IMR-90 (cell line): ENCODE measurements around the gene AIP. TPM values are rescaled to one million over a fixed set of nuclear protein-coding genes. Genes with fewer than 3 reads are reported as not detected.

Experiments
- ATAC-seq: fragments of 200-7000 bp; cut with Tn5 transposase; 2 replicates; pipeline ENCODE4 v1.9.1; 2020; ENCODE audit warnings: low read depth, mild to moderate bottlenecking, moderate library complexity
- BruUV-seq: library from RNA; stranded (reverse); fragments of 400-500 nt; replicated peaks from 2 replicates; lab custom pipeline; 2021; lab: Mats Ljungman, UMichigan
- CTCF ChIA-PET: fragments of 300-600 bp; formaldehyde crosslinking; extraction: SDS; loops from one replicate; lab custom pipeline; 2021; ENCODE audit warnings: antibody characterized with exemption; lab: Yijun Ruan, JAX
- POLR2A ChIA-PET: fragments of 300-600 bp; sonication (Branson Sonifier 250); formaldehyde crosslinking; loops from one replicate; lab custom pipeline; 2022; ENCODE audit warnings: antibody characterized with exemption; ENCODE audit not compliant: unreplicated experiment; lab: Charles Lee
- DNase-seq: peaks from one replicate; pipeline ENCODE4 v3.0.0; 2013
- H2AFZ ChIP-seq: replicated peaks from 2 replicates; pipeline ENCODE3; 2013; ENCODE audit warnings: low read length, mild to moderate bottlenecking; ENCODE audit not compliant: poor library complexity
- H2AK5ac ChIP-seq: 2 replicates; pipeline ENCODE4 v1.6.1; 2013; ENCODE audit warnings: low read depth, low read length, inconsistent platforms
- H2AK9ac ChIP-seq: replicated peaks from 2 replicates; pipeline ENCODE3; 2013; ENCODE audit warnings: mild to moderate bottlenecking, low read depth, low read length, moderate library complexity; ENCODE audit not compliant: poor library complexity
- H2BK120ac ChIP-seq: 2 replicates; pipeline ENCODE4 v1.6.1; 2013; ENCODE audit warnings: low read depth, low read length, inconsistent platforms
- H2BK15ac ChIP-seq: 3 replicates; pipeline ENCODE4 v1.6.1; 2013; ENCODE audit warnings: low read depth, low read length, inconsistent platforms
- H2BK20ac ChIP-seq: 2 replicates; pipeline ENCODE4 v1.6.1; 2013; ENCODE audit warnings: low read depth, mild to moderate bottlenecking, inconsistent platforms, low read length, moderate library complexity
- H2BK5ac ChIP-seq: 2 replicates; pipeline ENCODE4 v1.6.1; 2013; ENCODE audit warnings: mild to moderate bottlenecking, low read depth, low read length, inconsistent platforms; ENCODE audit not compliant: poor library complexity, severe bottlenecking
- H3K14ac ChIP-seq: replicated peaks from 2 replicates; pipeline ENCODE4 v1.6.1; 2013; ENCODE audit warnings: low read depth, low read length, inconsistent platforms
- H3K18ac ChIP-seq: 2 replicates; pipeline ENCODE4 v1.6.1; 2013; ENCODE audit warnings: low read depth, low read length, control low read depth
- H3K23ac ChIP-seq: 2 replicates; pipeline ENCODE4 v1.6.1; 2013; ENCODE audit warnings: low read depth, low read length, inconsistent platforms
- H3K27ac ChIP-seq: 2 replicates; pipeline ENCODE4 v1.5.1; 2013; ENCODE audit warnings: mild to moderate bottlenecking, control low read depth, low read length; ENCODE audit not compliant: insufficient read depth
- H3K27me3 ChIP-seq: 2 replicates; pipeline ENCODE4 v1.6.1; 2013; ENCODE audit warnings: low read length; ENCODE audit not compliant: control insufficient read depth, insufficient read depth
- H3K36me3 ChIP-seq: 2 replicates; pipeline ENCODE4 v1.6.1; 2013; ENCODE audit warnings: low read length, mixed read lengths; ENCODE audit not compliant: control insufficient read depth, insufficient read depth
- H3K4ac ChIP-seq: 2 replicates; pipeline ENCODE4 v1.6.1; 2013; ENCODE audit warnings: low read depth, low read length, inconsistent platforms
- H3K4me1 ChIP-seq: 2 replicates; pipeline ENCODE4 v1.6.1; 2013; ENCODE audit warnings: low read length, mixed read lengths; ENCODE audit not compliant: control insufficient read depth, insufficient read depth
- H3K4me2 ChIP-seq: 2 replicates; pipeline ENCODE4 v1.6.1; 2013; ENCODE audit warnings: low read depth, mild to moderate bottlenecking, control low read depth, low read length, moderate library complexity
- H3K4me3 ChIP-seq: 2 replicates; pipeline ENCODE4 v1.5.1; 2013; ENCODE audit warnings: low read depth, mild to moderate bottlenecking, control low read depth, low read length, moderate library complexity; ENCODE audit not compliant: insufficient read depth
- H3K56ac ChIP-seq: 2 replicates; pipeline ENCODE4 v1.6.1; 2013; ENCODE audit warnings: low read length, inconsistent platforms; ENCODE audit not compliant: insufficient read depth; ENCODE audit errors: extremely low read depth
- H3K79me1 ChIP-seq, 2 experiments: 2 replicates each; pipeline ENCODE4 v1.6.1; 2013; ENCODE audit warnings: low read length in 2 of 2, inconsistent platforms in 1 of 2, low read depth in 1 of 2
- H3K9ac ChIP-seq: 2 replicates; pipeline ENCODE4 v1.6.1; 2013; ENCODE audit warnings: low read depth, low read length, control low read depth
- H3K9me1 ChIP-seq: 2 replicates; pipeline ENCODE4 v1.6.1; 2013; ENCODE audit warnings: low read length, inconsistent platforms; ENCODE audit not compliant: insufficient read depth
- H3K9me3 ChIP-seq: 2 replicates; pipeline ENCODE4 v1.6.1; 2013; ENCODE audit warnings: low read length; ENCODE audit not compliant: control insufficient read depth, insufficient read depth
- H4K20me1 ChIP-seq: 2 replicates; pipeline ENCODE4 v1.6.1; 2013; ENCODE audit warnings: low read length, inconsistent platforms; ENCODE audit not compliant: insufficient read depth
- H4K5ac ChIP-seq: 2 replicates; pipeline ENCODE4 v1.6.1; 2013; ENCODE audit warnings: mild to moderate bottlenecking, low read depth, low read length, control low read depth
- H4K8ac ChIP-seq, 2 experiments: 2 replicates each; pipeline ENCODE4 v1.6.1; 2013; ENCODE audit warnings: low read depth in 2 of 2, low read length in 2 of 2, control low read depth in 1 of 2, inconsistent platforms in 1 of 2
- H4K91ac ChIP-seq: 2 replicates; pipeline ENCODE4 v1.6.1; 2013; ENCODE audit warnings: low read depth, low read length, inconsistent platforms; ENCODE audit not compliant: insufficient read depth
- BHLHE40 ChIP-seq: fragments of 150-350 bp; IDR thresholded peaks from 2 replicates; pipeline ENCODE4 v1.6.1; 2016; ENCODE audit warnings: mild to moderate bottlenecking, low read depth, low read length
- CHD1 ChIP-seq: IDR thresholded peaks from 2 replicates; pipeline ENCODE4 v1.6.1; 2012; ENCODE audit warnings: low read depth, low read length, improper control_type of control experiment
- CTCF ChIP-seq: conservative IDR thresholded peaks from 2 replicates; pipeline ENCODE4 v1.5.1; 2012; ENCODE audit warnings: mild to moderate bottlenecking, low read depth, low read length, improper control_type of control experiment
- ELK1 ChIP-seq: fragments of 150-350 bp; IDR thresholded peaks from 2 replicates; pipeline ENCODE4 v1.6.1; 2016; ENCODE audit warnings: low read depth, mild to moderate bottlenecking, low read length, moderate library complexity, borderline replicate concordance
- FOS ChIP-seq: fragments of 150-350 bp; IDR thresholded peaks from 2 replicates; pipeline ENCODE4 v1.6.1; 2016; ENCODE audit warnings: low read depth, low read length
- MAFK ChIP-seq: IDR thresholded peaks from 2 replicates; pipeline ENCODE4 v1.6.1; 2012; ENCODE audit warnings: low read depth, low read length, improper control_type of control experiment
- MAZ ChIP-seq: IDR thresholded peaks from 2 replicates; pipeline ENCODE4 v1.6.1; 2012; ENCODE audit warnings: low read depth, mild to moderate bottlenecking, low read length, improper control_type of control experiment, moderate library complexity, borderline replicate concordance
- NFE2L2 ChIP-seq: fragments of 150-350 bp; IDR thresholded peaks from 2 replicates; pipeline ENCODE4 v1.6.1; 2016; ENCODE audit warnings: low read depth, mild to moderate bottlenecking, low read length
- POLR2A ChIP-seq: IDR thresholded peaks from 2 replicates; pipeline ENCODE4 v1.6.1; 2012; ENCODE audit warnings: mild to moderate bottlenecking, low read depth, low read length
- RAD21 ChIP-seq: IDR thresholded peaks from 2 replicates; pipeline ENCODE4 v1.6.1; 2012; ENCODE audit warnings: low read length, improper control_type of control experiment
- RCOR1 ChIP-seq: IDR thresholded peaks from 2 replicates; pipeline ENCODE4 v1.6.1; 2012; ENCODE audit warnings: mild to moderate bottlenecking, low read length, improper control_type of control experiment; ENCODE audit not compliant: insufficient replicate concordance
- SMC3 ChIP-seq: fragments of 150-350 bp; IDR thresholded peaks from 2 replicates; pipeline ENCODE4 v1.6.1; 2016; ENCODE audit warnings: low read depth, mild to moderate bottlenecking, antibody characterized with exemption, low read length, moderate library complexity
- WGBS, 2 experiments: methylation state at CpG; one replicate each; pipeline versions ENCODE4 v1.1.5 to v1.1.7; 2013; ENCODE audit warnings: missing lambda C conversion rate in 2 of 2; ENCODE audit not compliant: insufficient read length in 1 of 2; ENCODE audit errors: extremely low coverage in 2 of 2; 5-methylcytosine and 5-hydroxymethylcytosine counted together
- dilution Hi-C: fragments of 300-500 bp; cut with HindIII; formaldehyde crosslinking; loops from one replicate; pipeline ENCODE4 v1.14.3; 2018; ENCODE audit warnings: low sequenced_read_pairs; ENCODE audit not compliant: unreplicated experiment
- in situ Hi-C: fragments of 300-500 bp; cut with MboI; formaldehyde crosslinking; loops from 3 replicates; pipeline ENCODE4 v1.14.3; 2019; ENCODE audit warnings: low sequenced_read_pairs, inconsistent platforms, mixed read lengths
- intact Hi-C: fragments of 100-400 bp; cut with micrococcal nuclease; formaldehyde crosslinking; loops from 2 replicates; pipeline ENCODE4 v1.10.0; 2022
- polyA plus RNA-seq, 3 experiments: library from polyadenylated mRNA; depleted of rRNA; stranded (reverse); fragments of >200 nt; gene quantifications; 2 replicates each; pipeline ENCODE4 v1.2.3, GENCODE V29; 2012; ENCODE audit warnings: low replicate concordance in 1 of 3
- total RNA-seq: library from RNA; depleted of rRNA; stranded (reverse); fragments of >200 nt; gene quantifications from 2 replicates; pipeline ENCODE4 v1.2.3, GENCODE V29; 2012
- TF ChIP-seq, protein P1 (sequence below): fragments of 150-350 bp; IDR thresholded peaks from 2 replicates; pipeline ENCODE4 v1.6.1; 2017; ENCODE audit warnings: mild to moderate bottlenecking, antibody characterized with exemption, low read length, low read depth

The AIP gene
- total and polyA plus RNA-seq, 2 of the 4 experiments (the other 2 are of a cell fraction) = 95.5 to 122 TPM

DNA sequence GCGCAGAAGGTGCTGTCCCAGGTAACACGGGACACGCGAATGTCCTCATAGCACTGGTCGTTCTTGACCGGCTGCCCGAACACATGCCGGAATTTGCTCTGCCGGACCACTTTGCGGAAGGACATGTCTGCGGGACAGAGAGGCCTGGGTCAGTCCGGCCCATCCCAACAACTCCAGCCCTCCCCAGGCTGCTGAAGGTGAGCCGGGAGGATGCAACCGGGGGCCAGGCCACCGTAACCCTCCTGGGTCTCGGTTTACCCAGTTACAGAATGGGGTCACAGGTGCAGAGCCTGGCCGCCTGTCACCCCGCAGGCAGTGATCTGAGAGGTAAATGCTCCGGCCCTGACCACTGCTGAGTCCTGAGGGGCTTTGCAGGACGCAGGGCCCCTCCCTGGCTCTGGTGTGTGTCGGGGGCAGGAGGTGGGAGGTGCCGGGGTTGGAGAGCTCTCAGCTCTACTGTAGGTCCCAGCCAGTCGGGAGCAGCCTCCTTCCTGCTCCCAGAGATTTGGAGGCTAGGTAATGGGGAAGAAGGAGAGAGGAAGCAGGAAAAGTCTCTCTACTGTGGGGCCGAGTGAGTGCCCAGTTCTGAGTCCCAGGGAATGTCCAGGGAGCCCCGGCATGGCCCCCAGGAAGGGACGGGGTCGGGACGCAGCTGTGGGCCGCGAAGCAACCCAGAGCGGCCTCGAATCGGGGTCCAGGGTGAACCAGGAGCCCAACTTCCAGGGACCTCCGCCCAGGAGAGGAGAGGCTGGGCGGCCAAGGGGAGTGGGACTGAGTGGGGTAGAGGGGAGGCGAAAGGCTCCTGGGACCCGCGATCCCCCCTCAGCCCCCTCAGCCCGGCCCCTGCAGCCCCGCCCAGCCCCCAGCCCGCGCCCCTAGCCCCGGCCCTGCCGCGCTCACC lies 40.1 kb upstream of the AIP start:
- H2BK5ac ChIP-seq = peak overlapping the region; percentile 65
- peak overlapping the region; percentile 100 for H2AK9ac ChIP-seq
- H3K4me2 ChIP-seq = peak overlapping the region; percentile 90
- H3K36me3 ChIP-seq = peaks cover 35% of the 10 kb centered on the region; the same call in 1 of the 2 replicates
- peak overlapping the region; percentile 89 for H2AFZ ChIP-seq
- H4K20me1 ChIP-seq = peaks cover 8% of the 10 kb centered on the region
- POLR2A ChIA-PET = interaction anchor here (0.6 kb wide), 1 partner anchor 26 kb away, joined by 6 read pairs; no protein-coding TSS in a partner anchor
- peak overlapping the region; percentile 55 to 93; a peak in 2 of 4 replicates for H4K8ac ChIP-seq
- intact Hi-C loops (loop anchor here (1.0 kb wide), 2 partner anchors 26 to 64 kb away; no protein-coding TSS in a partner anchor), in situ Hi-C loops (no loop called here), dilution Hi-C loops (no loop called here)
- H3K9me1 ChIP-seq = peaks cover 8% of the 10 kb centered on the region; the same call in 1 of the 2 replicates
- H3K18ac ChIP-seq = no peak overlapping the region; the same call in 1 of the 2 replicates
- peak overlapping the region; percentile 89 for H3K27ac ChIP-seq
- H3K4ac ChIP-seq = peak overlapping the region; percentile 83
- ATAC-seq (peak; percentile 27), DNase-seq (no peak)
- peak overlapping the region; percentile 97 for H3K4me3 ChIP-seq
- peak overlapping the region; percentile 97 for H3K14ac ChIP-seq
- WGBS, 2 experiments = 50% methylated on average over 8 of the region's 45 CpGs; no CpG with 5 or more reads in 1 of the 2 experiments
- H4K5ac ChIP-seq = peak overlapping the region; percentile 69
- CTCF ChIA-PET = no interaction called here
- H3K4me1 ChIP-seq = peaks cover 3% of the 10 kb centered on the region; the same call in 1 of the 2 replicates
- peak overlapping the region; percentile 91 for H3K23ac ChIP-seq
- H3K27me3 ChIP-seq = no peaks in the 10 kb centered on the region
- no peak for TF ChIP-seq BHLHE40
- no peak for TF ChIP-seq FOS
- no peak for TF ChIP-seq MAFK
- TF ChIP-seq MAZ = no peak
- TF ChIP-seq NFE2L2 = no peak
- TF ChIP-seq CTCF = no peak
- TF ChIP-seq CHD1 = no peak
- no peak for TF ChIP-seq RCOR1
- TF ChIP-seq SMC3 = no peak
- TF ChIP-seq POLR2A = no peak
- no peak for TF ChIP-seq RAD21
- TF ChIP-seq ELK1 = no peak
- TF ChIP-seq, protein P1, sequence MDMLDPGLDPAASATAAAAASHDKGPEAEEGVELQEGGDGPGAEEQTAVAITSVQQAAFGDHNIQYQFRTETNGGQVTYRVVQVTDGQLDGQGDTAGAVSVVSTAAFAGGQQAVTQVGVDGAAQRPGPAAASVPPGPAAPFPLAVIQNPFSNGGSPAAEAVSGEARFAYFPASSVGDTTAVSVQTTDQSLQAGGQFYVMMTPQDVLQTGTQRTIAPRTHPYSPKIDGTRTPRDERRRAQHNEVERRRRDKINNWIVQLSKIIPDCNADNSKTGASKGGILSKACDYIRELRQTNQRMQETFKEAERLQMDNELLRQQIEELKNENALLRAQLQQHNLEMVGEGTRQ = no peak
- 0 out of 2 replicates have a peak overlapping the region, but pooled peaks have one; percentile 19 for H2BK120ac ChIP-seq
- H2BK15ac ChIP-seq = no peak overlapping the region; the same call in 2 of the 3 replicates
- peak overlapping the region; percentile 59 for H3K56ac ChIP-seq
- peaks cover 8 to 26% of the 10 kb centered on the region in 2 experiments for H3K79me1 ChIP-seq
- peak overlapping the region; percentile 97 for H3K9ac ChIP-seq
- H2AK5ac ChIP-seq = peak overlapping the region; percentile 86
- H4K91ac ChIP-seq = peak overlapping the region; percentile 89
- H2BK20ac ChIP-seq = no peak overlapping the region
- no TSS peak for BruUV-seq
- H3K9me3 ChIP-seq = no peaks in the 10 kb centered on the region
